Uterus (tissue), 2 donors: Measurements from ENCODE around the gene SGPP2.

ENCODE experiments used
- POLR2A ChIP-seq, 2 donors: fragments of 450-650 bp; IDR thresholded peaks; one replicate each; pipeline ENCODE4 v1.6.1; 2016; ENCODE audit warnings: antibody characterized with exemption in 2 of 2, mild to moderate bottlenecking in 1 of 2, moderate library complexity in 1 of 2
- TF ChIP-seq, protein P1 (sequence below), 4 experiments: fragments of 200-600 bp in 2 of 4; fragments of 450-650 bp in 2 of 4; sonication (generic) in 2 of 4; IDR thresholded peaks; one replicate each; pipeline ENCODE4 v1.5.1; 2016 to 2019; ENCODE audit warnings: antibody characterized with exemption in 4 of 4, mild to moderate bottlenecking in 2 of 4, moderate library complexity in 1 of 4

DNA sequence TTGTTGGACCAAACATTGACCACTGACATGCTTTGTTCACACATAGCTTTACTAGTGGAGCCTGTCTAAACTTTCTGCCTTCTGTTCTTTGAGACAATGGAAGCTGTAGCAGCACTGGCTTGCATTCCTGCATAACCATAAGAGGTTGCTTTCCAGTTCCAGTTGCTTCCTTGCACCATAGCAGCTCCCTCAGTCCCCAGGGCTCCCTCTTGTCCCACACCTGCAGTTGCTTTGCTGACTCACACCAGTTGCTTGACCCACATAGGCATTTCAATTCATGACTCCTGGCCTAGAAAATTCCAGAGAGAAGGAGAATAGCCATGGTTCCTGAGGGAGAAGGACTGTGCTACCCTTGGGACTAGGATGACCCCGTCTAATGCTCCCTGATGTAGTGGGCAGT lies 20.9 kb downstream of the SGPP2 start:
- TF ChIP-seq, protein P1, sequence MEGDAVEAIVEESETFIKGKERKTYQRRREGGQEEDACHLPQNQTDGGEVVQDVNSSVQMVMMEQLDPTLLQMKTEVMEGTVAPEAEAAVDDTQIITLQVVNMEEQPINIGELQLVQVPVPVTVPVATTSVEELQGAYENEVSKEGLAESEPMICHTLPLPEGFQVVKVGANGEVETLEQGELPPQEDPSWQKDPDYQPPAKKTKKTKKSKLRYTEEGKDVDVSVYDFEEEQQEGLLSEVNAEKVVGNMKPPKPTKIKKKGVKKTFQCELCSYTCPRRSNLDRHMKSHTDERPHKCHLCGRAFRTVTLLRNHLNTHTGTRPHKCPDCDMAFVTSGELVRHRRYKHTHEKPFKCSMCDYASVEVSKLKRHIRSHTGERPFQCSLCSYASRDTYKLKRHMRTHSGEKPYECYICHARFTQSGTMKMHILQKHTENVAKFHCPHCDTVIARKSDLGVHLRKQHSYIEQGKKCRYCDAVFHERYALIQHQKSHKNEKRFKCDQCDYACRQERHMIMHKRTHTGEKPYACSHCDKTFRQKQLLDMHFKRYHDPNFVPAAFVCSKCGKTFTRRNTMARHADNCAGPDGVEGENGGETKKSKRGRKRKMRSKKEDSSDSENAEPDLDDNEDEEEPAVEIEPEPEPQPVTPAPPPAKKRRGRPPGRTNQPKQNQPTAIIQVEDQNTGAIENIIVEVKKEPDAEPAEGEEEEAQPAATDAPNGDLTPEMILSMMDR (IDR thresholded peaks at IDR 0.05), result no peak
- TF ChIP-seq POLR2A (IDR thresholded peaks at IDR 0.05), result no peak
